ENCODE data around the gene PCDH9. TPM values are rescaled to one million over a fixed set of nuclear protein-coding genes. Genes with fewer than 3 reads are reported as not detected.

The PCDH9 gene
- total RNA-seq, 1 experiment from 2014 or later: 4.2 TPM

DNA sequence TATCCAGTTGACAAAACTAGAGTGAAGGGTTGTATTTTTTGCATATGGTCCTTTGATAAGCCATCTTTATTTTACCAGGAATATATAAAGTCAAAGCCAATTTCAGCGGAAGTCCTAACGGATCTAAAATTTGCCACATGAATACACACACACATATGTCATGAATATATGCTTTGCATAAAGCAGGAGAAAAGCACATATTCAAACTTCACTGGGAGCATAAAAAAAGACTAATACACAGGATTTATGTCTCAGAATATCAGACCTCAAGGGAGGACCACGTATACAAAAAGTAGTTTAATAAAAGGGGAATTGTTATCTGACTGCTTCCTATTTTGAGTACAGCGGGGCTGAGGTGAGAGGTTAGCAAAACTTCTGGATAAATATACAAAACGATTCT lies 308.7 kb downstream of the PCDH9 start:
- ChIA-PET CTCF (no interaction called here), POLR2A (no interaction called here)
- Histone ChIP-seq H3K4me1 (ENCODE audit: control insufficient read depth, insufficient read depth, low read length) (no peaks in the 10 kb centered on the region), H3K27me3 (ENCODE audit: control insufficient read depth, insufficient read depth, low read length) (no peaks in the 10 kb centered on the region), H3K9me3 (ENCODE audit: control insufficient read depth, insufficient read depth, low read depth, low read length) (no peaks in the 10 kb centered on the region), H3K36me3 (ENCODE audit: control insufficient read depth, insufficient read depth, low read length) (no peaks in the 10 kb centered on the region), H3K4me3 (ENCODE audit: low read depth in 2 of 2, low read length in 2 of 2) (no peak overlapping the region), H3K27ac (ENCODE audit: low read length) (no peak overlapping the region)
- BruUV-seq (replicated peaks): no TSS peak
- ATAC-seq (no peak), DNase-seq (ENCODE audit: low read depth, low spot score) (no peak)
- intact Hi-C loops (cut with micrococcal nuclease; ENCODE audit: unreplicated experiment) (no loop called here), in situ Hi-C loops (cut with HindIII; ENCODE audit: low pct_unique_long_range_greater_than_20kb, low sequenced_read_pairs) (no loop called here)
- TF ChIP-seq REST (IDR thresholded peaks at IDR 0.05; ENCODE audit: insufficient read depth in 1 of 2, low read depth in 2 of 2, low read length in 1 of 2) (no peak), SIN3A (IDR thresholded peaks at IDR 0.05; ENCODE audit: borderline replicate concordance, insufficient read depth, low read depth, low read length) (no peak), POLR2AphosphoS5 (IDR thresholded peaks at IDR 0.05; ENCODE audit: low read depth, low read length) (no peak), TCF7L2 (IDR thresholded peaks at IDR 0.05; ENCODE audit: low read depth, low read length) (no peak)
- TF ChIP-seq, protein P1, sequence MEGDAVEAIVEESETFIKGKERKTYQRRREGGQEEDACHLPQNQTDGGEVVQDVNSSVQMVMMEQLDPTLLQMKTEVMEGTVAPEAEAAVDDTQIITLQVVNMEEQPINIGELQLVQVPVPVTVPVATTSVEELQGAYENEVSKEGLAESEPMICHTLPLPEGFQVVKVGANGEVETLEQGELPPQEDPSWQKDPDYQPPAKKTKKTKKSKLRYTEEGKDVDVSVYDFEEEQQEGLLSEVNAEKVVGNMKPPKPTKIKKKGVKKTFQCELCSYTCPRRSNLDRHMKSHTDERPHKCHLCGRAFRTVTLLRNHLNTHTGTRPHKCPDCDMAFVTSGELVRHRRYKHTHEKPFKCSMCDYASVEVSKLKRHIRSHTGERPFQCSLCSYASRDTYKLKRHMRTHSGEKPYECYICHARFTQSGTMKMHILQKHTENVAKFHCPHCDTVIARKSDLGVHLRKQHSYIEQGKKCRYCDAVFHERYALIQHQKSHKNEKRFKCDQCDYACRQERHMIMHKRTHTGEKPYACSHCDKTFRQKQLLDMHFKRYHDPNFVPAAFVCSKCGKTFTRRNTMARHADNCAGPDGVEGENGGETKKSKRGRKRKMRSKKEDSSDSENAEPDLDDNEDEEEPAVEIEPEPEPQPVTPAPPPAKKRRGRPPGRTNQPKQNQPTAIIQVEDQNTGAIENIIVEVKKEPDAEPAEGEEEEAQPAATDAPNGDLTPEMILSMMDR (IDR thresholded peaks at IDR 0.05): no peak

- H3K36me3 ChIP-seq (ENCODE audit: control insufficient read depth, insufficient read depth, low read length): no peaks in the 10 kb centered on the region
- H3K27me3 ChIP-seq (ENCODE audit: control insufficient read depth, insufficient read depth, low read length): no peaks in the 10 kb centered on the region
- ATAC-seq (no peak), DNase-seq (ENCODE audit: low read depth, low spot score) (no peak)
- in situ Hi-C loops (cut with HindIII; ENCODE audit: low pct_unique_long_range_greater_than_20kb, low sequenced_read_pairs) (no loop called here), intact Hi-C loops (cut with micrococcal nuclease; ENCODE audit: unreplicated experiment) (no loop called here)
- no peak overlapping the region for H3K27ac ChIP-seq (ENCODE audit: low read length)
- POLR2A ChIA-PET: no interaction called here
- CTCF ChIA-PET: no interaction called here
- BruUV-seq (replicated peaks): no TSS peak
- no peaks in the 10 kb centered on the region for H3K4me1 ChIP-seq (ENCODE audit: control insufficient read depth, insufficient read depth, low read length)
- no peak overlapping the region for H3K4me3 ChIP-seq (ENCODE audit: low read depth in 2 of 2, low read length in 2 of 2)
- no peaks in the 10 kb centered on the region for H3K9me3 ChIP-seq (ENCODE audit: control insufficient read depth, insufficient read depth, low read depth, low read length)
- TF ChIP-seq SIN3A (IDR thresholded peaks at IDR 0.05; ENCODE audit: borderline replicate concordance, insufficient read depth, low read depth, low read length): no peak
- no peak for TF ChIP-seq REST (IDR thresholded peaks at IDR 0.05; ENCODE audit: insufficient read depth in 1 of 2, low read depth in 2 of 2, low read length in 1 of 2)
- no peak for TF ChIP-seq POLR2AphosphoS5 (IDR thresholded peaks at IDR 0.05; ENCODE audit: low read depth, low read length)
- TF ChIP-seq, protein P1 (IDR thresholded peaks at IDR 0.05): no peak
- no peak for TF ChIP-seq TCF7L2 (IDR thresholded peaks at IDR 0.05; ENCODE audit: low read depth, low read length)
Observed at GRCh38 chr13:66915596-66916185, 314.4 kb downstream of the PCDH9 start.
